GM13976 (cell line): ENCODE measurements around the gene ZC3H7B.

ENCODE experiments used
- DNase-seq: peaks from one replicate; pipeline ENCODE4 v3.0.0; 2012; ENCODE audit warnings: low spot score
- CTCF ChIP-seq: IDR thresholded peaks from 2 replicates; pipeline ENCODE4 v1.5.1; 2012; ENCODE audit warnings: borderline replicate concordance, mild to moderate bottlenecking; ENCODE audit not compliant: insufficient read depth; ENCODE audit errors: extremely low read depth, missing control alignments, control extremely low read depth
- in situ Hi-C: fragments of 300-500 bp; cut with MboI; formaldehyde crosslinking; loops from one replicate; pipeline ENCODE4 v1.12.0; 2022; ENCODE audit warnings: low sequenced_read_pairs, mixed read lengths, inconsistent platforms; ENCODE audit not compliant: unreplicated experiment

Gene ZC3H7B

DNA sequence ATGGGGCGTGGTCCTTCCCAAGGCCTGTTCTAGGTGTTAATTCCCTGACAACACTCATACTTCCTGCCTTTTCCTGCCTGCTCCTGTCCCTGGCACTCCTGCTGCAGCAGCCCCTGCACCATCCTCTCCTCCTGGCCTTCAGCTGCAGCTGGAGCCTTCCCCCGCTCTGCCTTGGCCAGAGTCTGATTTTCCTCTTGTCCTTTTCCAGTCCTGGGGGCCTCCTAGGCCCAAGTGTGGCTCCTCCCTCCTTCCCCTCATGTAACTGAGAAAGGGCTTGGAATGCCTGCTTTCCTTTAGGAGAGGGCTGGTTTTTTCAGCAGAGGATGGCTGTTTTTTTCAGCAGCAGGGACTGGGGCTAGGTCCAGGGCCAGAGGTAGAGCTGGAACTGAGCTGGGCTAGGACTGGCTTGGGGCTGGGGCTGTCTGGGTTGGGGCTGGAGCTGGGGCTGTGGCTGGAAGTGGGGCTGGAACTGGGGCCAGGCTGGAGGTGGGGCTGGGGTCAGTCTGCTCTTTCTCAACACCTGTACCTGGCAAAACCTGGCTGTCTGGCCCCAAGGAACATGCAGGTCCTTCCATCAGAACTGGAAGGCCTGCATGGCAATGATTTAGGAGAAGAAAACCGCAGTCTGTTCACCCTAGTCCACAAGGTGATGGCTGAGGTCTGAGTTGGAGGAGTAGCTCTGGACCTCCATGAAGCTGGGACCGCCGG is 23.6 kb downstream of the ZC3H7B start:
- in situ Hi-C loops, result no loop called here
- DNase-seq, result no peak
- no peak for TF ChIP-seq CTCF

- DNase-seq, result no peak
- TF ChIP-seq CTCF, result no peak
- in situ Hi-C loops, result no loop called here
Measured at GRCh38 chr22:41327124-41327523, 25.8 kb downstream of the ZC3H7B start.

DNA sequence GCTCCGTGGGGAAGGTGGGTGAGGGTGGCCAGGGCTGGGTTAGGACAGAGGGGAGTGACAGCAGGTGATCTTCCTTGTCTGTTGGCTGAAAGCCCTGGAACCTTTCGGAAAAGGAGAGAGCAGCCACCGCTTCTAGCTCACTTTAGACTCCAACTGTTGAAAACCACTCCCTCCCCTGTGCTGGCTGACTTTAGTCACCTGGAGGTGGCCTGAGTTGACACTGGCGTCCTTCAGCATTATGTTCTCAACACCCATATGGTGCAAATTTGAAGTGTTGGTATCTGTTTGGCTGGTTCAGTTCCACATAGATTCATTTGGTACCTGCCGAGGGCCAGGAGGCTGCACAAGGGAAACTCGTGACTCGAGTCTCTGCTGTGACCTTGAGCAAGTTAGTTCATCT is 28.8 kb downstream of the ZC3H7B start:
- in situ Hi-C loops, result no loop called here
- no peak for TF ChIP-seq CTCF

GRCh38 chr22:41332217-41332939 is 31.1 kb downstream of the ZC3H7B start:
- no peak for TF ChIP-seq CTCF
- in situ Hi-C loops, result no loop called here

More for the DNA sequence above, 28.8 kb downstream of the ZC3H7B start:
- DNase-seq, result no peak

GRCh38 chr22:41333806-41334205 is 32.5 kb downstream of the ZC3H7B start:
- no peak for TF ChIP-seq CTCF
- in situ Hi-C loops, result no loop called here
- DNase-seq, result no peak

More at GRCh38 chr22:41332217-41332939, 31.1 kb downstream of the ZC3H7B start:
- DNase-seq, result no peak

DNA sequence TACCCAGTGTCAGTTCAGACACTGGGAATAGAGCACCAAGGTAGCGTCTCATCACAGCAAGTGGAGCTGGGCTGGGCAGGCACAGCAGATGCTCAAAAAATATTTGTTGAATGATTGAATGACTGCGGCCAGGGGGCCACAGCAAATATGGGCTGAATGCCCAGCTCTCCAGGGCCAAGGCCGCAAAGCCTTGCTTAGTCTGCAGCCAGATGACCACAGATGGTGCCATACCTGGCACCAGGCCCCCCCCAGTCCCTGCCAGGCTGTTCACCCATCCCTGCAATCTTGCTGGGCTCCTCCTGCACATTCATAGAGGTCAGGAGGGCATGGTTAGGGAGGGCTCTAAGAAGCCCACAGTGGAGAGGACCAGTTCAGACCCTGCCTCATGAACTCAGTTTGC is 32.9 kb downstream of the ZC3H7B start:
- no peak for DNase-seq
- TF ChIP-seq CTCF, result no peak
- in situ Hi-C loops, result no loop called here
